Activated CD4-positive, alpha-beta T cell treated with anti-CD3 and anti-CD28 coated beads, Interleukin-2, Interleukin-4, amounts not matched to agents 100 ng/mL and 50 ng/mL, durations not matched to agents 16 hours and 8 hours (primary cell): ENCODE measurements around the gene HSD17B1.

Source experiments
- DNase-seq: peaks from one replicate; pipeline ENCODE4 v3.0.0-alpha.2; 2020; ENCODE audit warnings: low spot score

The HSD17B1 gene

GRCh38 chr17:42566883-42567573 lies 14.3 kb downstream of the HSD17B1 start, which contains the start of gene MLX:
Gene MLX, plus strand, starts transcription at chr17:42567100. Its CDS starts 25 bp downstream, at chr17:42567125.
- peak; percentile 95 for DNase-seq

GRCh38 chr17:42568341-42569111 lies 15.8 kb downstream of the HSD17B1 start:
- DNase-seq, result no peak

- DNase-seq, result no peak
These were observed 18.9 kb downstream of the HSD17B1 start for GRCh38 chr17:42571435-42572225.

GRCh38 chr17:42573095-42573494 lies 20.4 kb downstream of the HSD17B1 start:
- DNase-seq, result no peak

- no peak for DNase-seq
These were observed 21.7 kb downstream of the HSD17B1 start for GRCh38 chr17:42574463-42574862.

- no peak for DNase-seq
These were observed 24.4 kb downstream of the HSD17B1 start for GRCh38 chr17:42577140-42577531.

- DNase-seq, result peak; percentile 97
These were observed 25.0 kb downstream of the HSD17B1 start, which contains the start of gene PSMC3IP for GRCh38 chr17:42577532-42578281. Gene PSMC3IP, minus strand, starts transcription at chr17:42577729. Its CDS starts 43 bp downstream, at chr17:42577686.

- DNase-seq, result peak; percentile 72
These were observed 25.7 kb downstream of the HSD17B1 start for GRCh38 chr17:42578282-42578869.

GRCh38 chr17:42579794-42580551 lies 27.2 kb downstream of the HSD17B1 start:
- no peak for DNase-seq

GRCh38 chr17:42581744-42582270 lies 29.1 kb downstream of the HSD17B1 start:
- DNase-seq, result no peak

- DNase-seq, result no peak
These were observed 32.2 kb downstream of the HSD17B1 start for GRCh38 chr17:42584880-42585279.

- DNase-seq, result no peak
These were observed 32.6 kb downstream of the HSD17B1 start for GRCh38 chr17:42585353-42585752.

GRCh38 chr17:42586514-42587230 lies 33.9 kb downstream of the HSD17B1 start:
- no peak for DNase-seq

GRCh38 chr17:42590886-42591285 lies 38.2 kb downstream of the HSD17B1 start:
- no peak for DNase-seq

- DNase-seq, result no peak
These were observed 38.7 kb downstream of the HSD17B1 start for GRCh38 chr17:42591411-42591810.

- DNase-seq, result no peak
These were observed 43.7 kb downstream of the HSD17B1 start for GRCh38 chr17:42596386-42596785.

- no peak for DNase-seq
These were observed 46.2 kb downstream of the HSD17B1 start for GRCh38 chr17:42598905-42599304.

GRCh38 chr17:42603318-42603717 lies 50.6 kb downstream of the HSD17B1 start:
- no peak for DNase-seq
